Measurements from ENCODE around the gene ZMIZ1. TPM values are rescaled to one million over a fixed set of nuclear protein-coding genes. Genes with fewer than 3 reads are reported as not detected.

ZMIZ1 gene
- total and polyA plus RNA-seq, 4 donors, result 3.9 to 19.1 (median 9.8) TPM

DNA sequence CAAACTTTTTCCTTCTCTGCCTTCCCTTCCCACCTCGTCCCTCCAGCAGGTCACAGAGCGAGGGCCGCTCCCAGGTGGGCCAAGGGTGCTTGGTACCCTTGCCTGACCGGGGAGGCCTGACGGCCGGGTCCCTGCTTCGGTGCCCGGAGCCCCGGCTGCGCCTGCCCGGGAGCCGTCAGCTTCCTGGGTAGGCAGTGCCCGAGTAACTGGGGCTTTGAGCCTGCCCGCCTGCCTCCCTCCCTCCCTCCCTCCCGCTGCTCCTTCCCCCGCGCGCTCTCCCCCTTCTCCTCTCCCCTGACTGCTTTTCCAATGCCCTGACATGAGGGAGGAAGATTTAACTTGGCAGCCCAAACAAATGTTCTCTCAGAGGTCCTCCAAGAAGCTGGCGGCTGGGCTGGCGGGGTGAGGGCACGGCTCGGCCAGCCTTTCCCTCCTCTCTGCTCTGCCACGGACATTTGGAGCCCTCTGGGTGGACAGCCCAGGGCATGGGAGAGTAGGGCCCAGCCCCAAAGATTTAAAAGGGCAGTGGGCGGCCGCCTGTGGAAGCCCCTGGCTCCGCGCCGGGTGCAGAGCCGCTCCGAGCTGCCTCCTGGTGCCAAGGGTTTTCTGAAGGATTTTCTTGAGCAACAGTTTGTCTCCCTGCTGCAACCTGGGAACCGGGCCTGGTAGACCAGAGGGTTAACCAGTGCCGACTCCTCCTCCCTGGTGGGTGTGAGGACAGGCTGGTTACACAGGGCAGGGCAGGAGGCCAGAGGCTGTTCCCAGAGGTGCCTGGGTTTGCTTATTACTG, 2.0 kb downstream of the ZMIZ1 start (continued):
- TF ChIP-seq, protein P1, sequence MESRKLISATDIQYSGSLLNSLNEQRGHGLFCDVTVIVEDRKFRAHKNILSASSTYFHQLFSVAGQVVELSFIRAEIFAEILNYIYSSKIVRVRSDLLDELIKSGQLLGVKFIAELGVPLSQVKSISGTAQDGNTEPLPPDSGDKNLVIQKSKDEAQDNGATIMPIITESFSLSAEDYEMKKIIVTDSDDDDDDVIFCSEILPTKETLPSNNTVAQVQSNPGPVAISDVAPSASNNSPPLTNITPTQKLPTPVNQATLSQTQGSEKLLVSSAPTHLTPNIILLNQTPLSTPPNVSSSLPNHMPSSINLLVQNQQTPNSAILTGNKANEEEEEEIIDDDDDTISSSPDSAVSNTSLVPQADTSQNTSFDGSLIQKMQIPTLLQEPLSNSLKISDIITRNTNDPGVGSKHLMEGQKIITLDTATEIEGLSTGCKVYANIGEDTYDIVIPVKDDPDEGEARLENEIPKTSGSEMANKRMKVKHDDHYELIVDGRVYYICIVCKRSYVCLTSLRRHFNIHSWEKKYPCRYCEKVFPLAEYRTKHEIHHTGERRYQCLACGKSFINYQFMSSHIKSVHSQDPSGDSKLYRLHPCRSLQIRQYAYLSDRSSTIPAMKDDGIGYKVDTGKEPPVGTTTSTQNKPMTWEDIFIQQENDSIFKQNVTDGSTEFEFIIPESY (IDR thresholded peaks at IDR 0.05), result peak; percentile 39
- peak; percentile 54 for TF ChIP-seq NR2F2 (IDR thresholded peaks at IDR 0.05)
- no peak for TF ChIP-seq YY1 (IDR thresholded peaks at IDR 0.05)

DNA sequence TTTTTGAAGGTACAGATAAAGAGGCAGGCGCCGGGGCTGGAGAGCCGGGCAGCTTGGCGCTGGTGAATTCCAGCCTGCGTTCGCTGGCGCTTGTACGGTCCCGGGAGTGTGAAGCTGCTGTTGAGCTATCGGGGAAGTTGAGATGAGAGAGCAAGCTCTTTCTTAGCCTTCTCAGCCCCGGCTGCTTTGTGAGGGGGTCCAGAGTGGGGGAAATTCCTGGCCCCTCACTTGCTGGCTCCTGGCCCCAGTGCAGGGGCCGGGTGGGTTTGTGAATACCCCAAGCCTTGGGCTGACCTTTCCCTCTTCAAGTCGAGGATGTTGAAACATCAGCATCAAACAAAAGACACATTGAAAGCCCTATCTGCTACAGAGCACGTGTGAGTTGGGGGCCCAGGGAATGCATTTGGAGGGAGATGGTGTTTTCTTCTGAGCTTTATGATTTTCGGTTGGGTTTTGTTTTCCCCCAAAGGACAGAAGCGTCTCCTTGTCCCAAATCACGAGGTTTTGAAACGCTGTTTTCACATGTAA, 2.7 kb downstream of the ZMIZ1 start:
- DNase-seq (ENCODE audit: low spot score), result no peak
- H3K9ac ChIP-seq (ENCODE audit: low read depth in 1 of 2, low read length in 2 of 2), result peak overlapping the region; percentile 55 to 95
- TF ChIP-seq YY1 (IDR thresholded peaks at IDR 0.05) (peak; percentile 49), HNF4G (IDR thresholded peaks at IDR 0.05) (no peak)
- TF ChIP-seq, protein P2, sequence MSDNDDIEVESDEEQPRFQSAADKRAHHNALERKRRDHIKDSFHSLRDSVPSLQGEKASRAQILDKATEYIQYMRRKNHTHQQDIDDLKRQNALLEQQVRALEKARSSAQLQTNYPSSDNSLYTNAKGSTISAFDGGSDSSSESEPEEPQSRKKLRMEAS (IDR thresholded peaks at IDR 0.05), result peak; percentile 74
- peak overlapping the region; percentile 94 to 97 for H3K27ac ChIP-seq (ENCODE audit: low read depth in 1 of 2, low read length in 2 of 2)
- no peaks in the 10 kb centered on the region for H3K9me3 ChIP-seq (ENCODE audit: control insufficient read depth in 4 of 4, low read length in 3 of 4)
- WGBS, result 7% methylated on average over 18 of the region's 18 CpGs
- no peaks in the 10 kb centered on the region for H3K36me3 ChIP-seq (ENCODE audit: control insufficient read depth in 4 of 4, insufficient read depth in 3 of 4, low read depth in 1 of 4, low read length in 3 of 4)
- peaks cover 25 to 71% (median 61%) of the 10 kb centered on the region in 4 donors for H3K4me1 ChIP-seq (ENCODE audit: control insufficient read depth in 4 of 4, insufficient read depth in 4 of 4, low read length in 3 of 4)
- H3K4me3 ChIP-seq (ENCODE audit: low read depth in 1 of 3, low read length in 3 of 3), result peak overlapping the region in 2 of 3 donors; percentile 80 to 90
- no peaks in the 10 kb centered on the region for H3K27me3 ChIP-seq (ENCODE audit: control insufficient read depth in 4 of 4, insufficient read depth in 4 of 4, low read length in 3 of 4)

DNA sequence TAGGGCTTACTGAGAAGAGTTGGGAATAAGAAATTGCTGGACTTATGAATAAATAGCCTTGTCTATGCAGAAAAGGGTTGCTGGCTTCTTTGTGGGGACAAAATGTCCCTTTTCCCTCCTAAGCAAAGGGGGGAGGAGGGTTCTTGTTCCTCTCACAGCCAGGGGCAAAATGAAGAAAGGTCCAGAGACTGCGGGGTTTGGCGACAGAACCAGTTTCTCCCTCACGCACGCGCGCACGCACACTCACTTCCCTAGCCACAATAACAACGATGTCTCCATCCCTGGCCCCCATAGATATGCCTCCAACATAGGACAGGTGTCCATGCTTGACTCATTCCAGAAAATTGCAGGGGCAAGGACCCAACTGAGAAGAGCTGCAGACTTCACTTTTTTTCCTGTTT, 3.3 kb downstream of the ZMIZ1 start:
- H3K9me3 ChIP-seq (ENCODE audit: control insufficient read depth in 4 of 4, low read length in 3 of 4), result no peaks in the 10 kb centered on the region
- peak overlapping the region in 1 of 3 donors; percentile 90 for H3K4me3 ChIP-seq (ENCODE audit: low read depth in 1 of 3, low read length in 3 of 3)
- no peak overlapping the region for H3K27ac ChIP-seq (ENCODE audit: low read depth in 1 of 2, low read length in 2 of 2)
- WGBS, result 64% methylated on average over 8 of the region's 8 CpGs
- TF ChIP-seq FOXA1 (IDR thresholded peaks at IDR 0.05), result no peak
- TF ChIP-seq, protein P3, sequence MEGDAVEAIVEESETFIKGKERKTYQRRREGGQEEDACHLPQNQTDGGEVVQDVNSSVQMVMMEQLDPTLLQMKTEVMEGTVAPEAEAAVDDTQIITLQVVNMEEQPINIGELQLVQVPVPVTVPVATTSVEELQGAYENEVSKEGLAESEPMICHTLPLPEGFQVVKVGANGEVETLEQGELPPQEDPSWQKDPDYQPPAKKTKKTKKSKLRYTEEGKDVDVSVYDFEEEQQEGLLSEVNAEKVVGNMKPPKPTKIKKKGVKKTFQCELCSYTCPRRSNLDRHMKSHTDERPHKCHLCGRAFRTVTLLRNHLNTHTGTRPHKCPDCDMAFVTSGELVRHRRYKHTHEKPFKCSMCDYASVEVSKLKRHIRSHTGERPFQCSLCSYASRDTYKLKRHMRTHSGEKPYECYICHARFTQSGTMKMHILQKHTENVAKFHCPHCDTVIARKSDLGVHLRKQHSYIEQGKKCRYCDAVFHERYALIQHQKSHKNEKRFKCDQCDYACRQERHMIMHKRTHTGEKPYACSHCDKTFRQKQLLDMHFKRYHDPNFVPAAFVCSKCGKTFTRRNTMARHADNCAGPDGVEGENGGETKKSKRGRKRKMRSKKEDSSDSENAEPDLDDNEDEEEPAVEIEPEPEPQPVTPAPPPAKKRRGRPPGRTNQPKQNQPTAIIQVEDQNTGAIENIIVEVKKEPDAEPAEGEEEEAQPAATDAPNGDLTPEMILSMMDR (IDR thresholded peaks at IDR 0.05; ENCODE audit: low read depth, low read length, missing input control), result no peak
- no peak for TF ChIP-seq GABPA (IDR thresholded peaks at IDR 0.05 in 1 of 2, conservative IDR thresholded peaks at IDR 0.05 in 1 of 2)
- no peak for TF ChIP-seq FOXA2 (IDR thresholded peaks at IDR 0.05)
- no peak for TF ChIP-seq EGR1 (IDR thresholded peaks at IDR 0.05; ENCODE audit: low read depth in 2 of 2)
- no peak for TF ChIP-seq YY1 (IDR thresholded peaks at IDR 0.05)
- TF ChIP-seq, protein P2 (IDR thresholded peaks at IDR 0.05), result no peak
- TF ChIP-seq NR2F2 (IDR thresholded peaks at IDR 0.05), result no peak
- no peak for TF ChIP-seq TAF1 (conservative IDR thresholded peaks at IDR 0.05)
- TF ChIP-seq, protein P4, sequence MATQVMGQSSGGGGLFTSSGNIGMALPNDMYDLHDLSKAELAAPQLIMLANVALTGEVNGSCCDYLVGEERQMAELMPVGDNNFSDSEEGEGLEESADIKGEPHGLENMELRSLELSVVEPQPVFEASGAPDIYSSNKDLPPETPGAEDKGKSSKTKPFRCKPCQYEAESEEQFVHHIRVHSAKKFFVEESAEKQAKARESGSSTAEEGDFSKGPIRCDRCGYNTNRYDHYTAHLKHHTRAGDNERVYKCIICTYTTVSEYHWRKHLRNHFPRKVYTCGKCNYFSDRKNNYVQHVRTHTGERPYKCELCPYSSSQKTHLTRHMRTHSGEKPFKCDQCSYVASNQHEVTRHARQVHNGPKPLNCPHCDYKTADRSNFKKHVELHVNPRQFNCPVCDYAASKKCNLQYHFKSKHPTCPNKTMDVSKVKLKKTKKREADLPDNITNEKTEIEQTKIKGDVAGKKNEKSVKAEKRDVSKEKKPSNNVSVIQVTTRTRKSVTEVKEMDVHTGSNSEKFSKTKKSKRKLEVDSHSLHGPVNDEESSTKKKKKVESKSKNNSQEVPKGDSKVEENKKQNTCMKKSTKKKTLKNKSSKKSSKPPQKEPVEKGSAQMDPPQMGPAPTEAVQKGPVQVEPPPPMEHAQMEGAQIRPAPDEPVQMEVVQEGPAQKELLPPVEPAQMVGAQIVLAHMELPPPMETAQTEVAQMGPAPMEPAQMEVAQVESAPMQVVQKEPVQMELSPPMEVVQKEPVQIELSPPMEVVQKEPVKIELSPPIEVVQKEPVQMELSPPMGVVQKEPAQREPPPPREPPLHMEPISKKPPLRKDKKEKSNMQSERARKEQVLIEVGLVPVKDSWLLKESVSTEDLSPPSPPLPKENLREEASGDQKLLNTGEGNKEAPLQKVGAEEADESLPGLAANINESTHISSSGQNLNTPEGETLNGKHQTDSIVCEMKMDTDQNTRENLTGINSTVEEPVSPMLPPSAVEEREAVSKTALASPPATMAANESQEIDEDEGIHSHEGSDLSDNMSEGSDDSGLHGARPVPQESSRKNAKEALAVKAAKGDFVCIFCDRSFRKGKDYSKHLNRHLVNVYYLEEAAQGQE (IDR thresholded peaks at IDR 0.05), result no peak
- no peak for TF ChIP-seq RXRA (IDR thresholded peaks at IDR 0.05)
- H3K4me1 ChIP-seq (ENCODE audit: control insufficient read depth in 4 of 4, insufficient read depth in 4 of 4, low read length in 3 of 4), result peaks cover 30 to 72% (median 64%) of the 10 kb centered on the region in 4 donors
- peak overlapping the region in 1 of 2 donors; percentile 95 for H3K9ac ChIP-seq (ENCODE audit: low read depth in 1 of 2, low read length in 2 of 2)
- DNase-seq (ENCODE audit: low spot score), result no peak
- no peaks in the 10 kb centered on the region for H3K36me3 ChIP-seq (ENCODE audit: control insufficient read depth in 4 of 4, insufficient read depth in 3 of 4, low read depth in 1 of 4, low read length in 3 of 4)
- no peaks in the 10 kb centered on the region for H3K27me3 ChIP-seq (ENCODE audit: control insufficient read depth in 4 of 4, insufficient read depth in 4 of 4, low read length in 3 of 4)
